ENCODE results near the gene PEA15.

- TF ChIP-seq CTCF (IDR thresholded peaks at IDR 0.05; ENCODE audit: insufficient read depth, low read length) (no peak), GABPA (IDR thresholded peaks at IDR 0.05; ENCODE audit: low read depth) (no peak)
- TF ChIP-seq, protein P1, sequence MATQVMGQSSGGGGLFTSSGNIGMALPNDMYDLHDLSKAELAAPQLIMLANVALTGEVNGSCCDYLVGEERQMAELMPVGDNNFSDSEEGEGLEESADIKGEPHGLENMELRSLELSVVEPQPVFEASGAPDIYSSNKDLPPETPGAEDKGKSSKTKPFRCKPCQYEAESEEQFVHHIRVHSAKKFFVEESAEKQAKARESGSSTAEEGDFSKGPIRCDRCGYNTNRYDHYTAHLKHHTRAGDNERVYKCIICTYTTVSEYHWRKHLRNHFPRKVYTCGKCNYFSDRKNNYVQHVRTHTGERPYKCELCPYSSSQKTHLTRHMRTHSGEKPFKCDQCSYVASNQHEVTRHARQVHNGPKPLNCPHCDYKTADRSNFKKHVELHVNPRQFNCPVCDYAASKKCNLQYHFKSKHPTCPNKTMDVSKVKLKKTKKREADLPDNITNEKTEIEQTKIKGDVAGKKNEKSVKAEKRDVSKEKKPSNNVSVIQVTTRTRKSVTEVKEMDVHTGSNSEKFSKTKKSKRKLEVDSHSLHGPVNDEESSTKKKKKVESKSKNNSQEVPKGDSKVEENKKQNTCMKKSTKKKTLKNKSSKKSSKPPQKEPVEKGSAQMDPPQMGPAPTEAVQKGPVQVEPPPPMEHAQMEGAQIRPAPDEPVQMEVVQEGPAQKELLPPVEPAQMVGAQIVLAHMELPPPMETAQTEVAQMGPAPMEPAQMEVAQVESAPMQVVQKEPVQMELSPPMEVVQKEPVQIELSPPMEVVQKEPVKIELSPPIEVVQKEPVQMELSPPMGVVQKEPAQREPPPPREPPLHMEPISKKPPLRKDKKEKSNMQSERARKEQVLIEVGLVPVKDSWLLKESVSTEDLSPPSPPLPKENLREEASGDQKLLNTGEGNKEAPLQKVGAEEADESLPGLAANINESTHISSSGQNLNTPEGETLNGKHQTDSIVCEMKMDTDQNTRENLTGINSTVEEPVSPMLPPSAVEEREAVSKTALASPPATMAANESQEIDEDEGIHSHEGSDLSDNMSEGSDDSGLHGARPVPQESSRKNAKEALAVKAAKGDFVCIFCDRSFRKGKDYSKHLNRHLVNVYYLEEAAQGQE (IDR thresholded peaks at IDR 0.05; ENCODE audit: insufficient replicate concordance, low read depth) = no peak
Measured at GRCh38 chr1:160238408-160238807, 33.2 kb downstream of the PEA15 start.
